ENCODE measurements around the gene USH2A.

- TF ChIP-seq POLR2A (IDR thresholded peaks at IDR 0.05; ENCODE audit: low read length) (no peak), GATA1 (IDR thresholded peaks at IDR 0.05; ENCODE audit: low read depth, low read length) (no peak)
Observed at GRCh38 chr1:215767761-215768160, 655.5 kb downstream of the USH2A start.
